ENCODE data around the gene RPA1. TPM values are rescaled to one million over a fixed set of nuclear protein-coding genes. Genes with fewer than 3 reads are reported as not detected.
"Not testable (repeated sequence)": the region's sequence is repeated elsewhere in the genome, so short reads cannot be mapped to it uniquely, and the experiment has no call there.

RPA1 gene
- total RNA-seq, 2 experiments from 2014 or later = 191 to 195 TPM

- ChIA-PET CTCF (interaction anchor here (0.7 to 1.8 kb wide), 2 partner anchors 16 to 150 kb away, joined by 4 to 6 read pairs; no protein-coding TSS in a partner anchor), POLR2A (no interaction called here)
Observed at GRCh38 chr17:1870592-1870991, 40.8 kb downstream of the RPA1 start.

GRCh38 chr17:1871756-1872155 lies 42.0 kb downstream of the RPA1 start:
- POLR2A ChIA-PET = no interaction called here

GRCh38 chr17:1872254-1872653 lies 42.4 kb downstream of the RPA1 start:
- ChIA-PET POLR2A (no interaction called here), CTCF (no interaction called here)

More at GRCh38 chr17:1871756-1872155, 42.0 kb downstream of the RPA1 start:
- CTCF ChIA-PET = no interaction called here

GRCh38 chr17:1872976-1873375 lies 43.2 kb downstream of the RPA1 start:
- POLR2A ChIA-PET = no interaction called here
- CTCF ChIA-PET = no interaction called here

GRCh38 chr17:1873418-1873817 lies 43.6 kb downstream of the RPA1 start:
- CTCF ChIA-PET = no interaction called here
- POLR2A ChIA-PET = no interaction called here

- ChIA-PET POLR2A (no interaction called here), CTCF (interaction anchor here (0.7 kb wide), 1 partner anchor 817 kb away, joined by 3 read pairs; no protein-coding TSS in a partner anchor)
Observed at GRCh38 chr17:1875597-1875996, 45.8 kb downstream of the RPA1 start.

- CTCF ChIA-PET = interaction anchor here (0.6 kb wide), 1 partner anchor 101 kb away, joined by 4 read pairs; no protein-coding TSS in a partner anchor
- POLR2A ChIA-PET = no interaction called here
Observed at GRCh38 chr17:1878419-1879121, 48.8 kb downstream of the RPA1 start.

GRCh38 chr17:1880851-1881630 lies 51.2 kb downstream of the RPA1 start:
- POLR2A ChIA-PET = no interaction called here
- CTCF ChIA-PET = interaction anchor here (1.3 kb wide), 1 partner anchor 160 kb away, joined by 3 read pairs; no protein-coding TSS in a partner anchor

- ChIA-PET POLR2A (no interaction called here), CTCF (interaction anchor here (0.5 to 1.1 kb wide), 4 partner anchors 17 to 414 kb away, joined by 3 to 4 read pairs (median 3); no protein-coding TSS in a partner anchor)
Observed at GRCh38 chr17:1882836-1883235, 53.0 kb downstream of the RPA1 start.

GRCh38 chr17:1883536-1883935 lies 53.7 kb downstream of the RPA1 start:
- ChIA-PET POLR2A (no interaction called here), CTCF (interaction anchor here (0.5 to 1.1 kb wide), 5 partner anchors 18 to 533 kb away, joined by 3 to 4 read pairs (median 3); no protein-coding TSS in a partner anchor)

- POLR2A ChIA-PET = no interaction called here
- CTCF ChIA-PET = interaction anchor here (0.7 kb wide), 1 partner anchor 158 kb away, joined by 3 read pairs; no protein-coding TSS in a partner anchor
Observed at GRCh38 chr17:1888741-1889140, 58.9 kb downstream of the RPA1 start.

- POLR2A ChIA-PET = no interaction called here
- CTCF ChIA-PET = no interaction called here
Observed at GRCh38 chr17:1890758-1891450, 61.1 kb downstream of the RPA1 start.

GRCh38 chr17:1894753-1895339 lies 65.0 kb downstream of the RPA1 start:
- POLR2A ChIA-PET = no interaction called here
- CTCF ChIA-PET = interaction anchor here (0.5 kb wide), 1 partner anchor 79 kb away, joined by 3 read pairs; no protein-coding TSS in a partner anchor

GRCh38 chr17:1895479-1895878 lies 65.7 kb downstream of the RPA1 start:
- POLR2A ChIA-PET = not testable (repeated sequence)
- CTCF ChIA-PET = interaction anchor here (0.5 kb wide), 1 partner anchor 80 kb away, joined by 3 read pairs; no protein-coding TSS in a partner anchor

- CTCF ChIA-PET = no interaction called here
Observed at GRCh38 chr17:1896243-1897104, 66.7 kb downstream of the RPA1 start.

GRCh38 chr17:1897105-1897656 lies 67.4 kb downstream of the RPA1 start:
- CTCF ChIA-PET = no interaction called here
- POLR2A ChIA-PET = no interaction called here

More at GRCh38 chr17:1896243-1897104, 66.7 kb downstream of the RPA1 start:
- POLR2A ChIA-PET = no interaction called here

- CTCF ChIA-PET = no interaction called here
Observed at GRCh38 chr17:1898332-1898731, 68.5 kb downstream of the RPA1 start.

GRCh38 chr17:1898872-1899271 lies 69.1 kb downstream of the RPA1 start:
- POLR2A ChIA-PET = no interaction called here

More at GRCh38 chr17:1898332-1898731, 68.5 kb downstream of the RPA1 start:
- POLR2A ChIA-PET = no interaction called here

More at GRCh38 chr17:1898872-1899271, 69.1 kb downstream of the RPA1 start:
- CTCF ChIA-PET = no interaction called here

All from activated CD8-positive, alpha-beta memory T cell treated with anti-CD3 and anti-CD28 coated beads for 36 hours (primary cell).